ENCODE data around the gene EME2. TPM values are rescaled to one million over a fixed set of nuclear protein-coding genes. Genes with fewer than 3 reads are reported as not detected.

Gene EME2
- total and polyA plus RNA-seq, 2 of the 13 experiments (the other 11 are each of a cell fraction or from before 2014, with no cell fraction given), result 4.4 to 7.6 TPM

- Histone ChIP-seq H3K27me3 (ENCODE audit: control insufficient read depth in 1 of 2, insufficient read depth in 2 of 2, low read length in 2 of 2) (no peaks in the 10 kb centered on the region; a peak in 2 of 5 replicates), H3K4me1 (ENCODE audit: insufficient read depth, low read length) (peaks cover 12% of the 10 kb centered on the region), H3K36me3 (replicated peaks in 1 of 2; ENCODE audit: control insufficient read depth in 1 of 2, insufficient read depth in 2 of 2, low read length in 2 of 2) (peaks cover 6 to 21% of the 10 kb centered on the region in 2 experiments; a peak in 4 of 5 replicates), H3K79me2 (ENCODE audit: insufficient read depth, low read length) (peaks cover 30% of the 10 kb centered on the region), H3K4me3 (replicated peaks in 1 of 3; ENCODE audit: insufficient read depth in 1 of 3, low read depth in 2 of 3, low read length in 3 of 3) (peak overlapping the region; percentile 94 to 96 (median 95)), H2AFZ (ENCODE audit: low read length) (no peak overlapping the region), H3K9ac (ENCODE audit: insufficient read depth, low read depth, low read length) (peak overlapping the region; percentile 99; the same call in 1 of the 2 replicates), H4K20me1 (ENCODE audit: insufficient read depth, low read length) (no peaks in the 10 kb centered on the region), H3K9me3 (ENCODE audit: low read length) (no peaks in the 10 kb centered on the region), H3K4me2 (ENCODE audit: low read depth, low read length) (peak overlapping the region; percentile 91), H3K27ac (ENCODE audit: extremely low read length, insufficient read depth, low read length) (peak overlapping the region; percentile 90)
- no peak for TF ChIP-seq ZNF639 (CRISPR knock-in tag; conservative IDR thresholded peaks at IDR 0.05)
- TF ChIP-seq NFIB (CRISPR knock-in tag; IDR thresholded peaks at IDR 0.05; ENCODE audit: borderline replicate concordance), result 0 out of 2 replicates have a peak, but pooled peaks have one; percentile 78
- WGBS (ENCODE audit: low lambda C conversion rate), result no CpG with 5 or more reads among the region's 7 CpGs
- POLR2A ChIA-PET, result interaction anchor here (1.0 to 3.8 kb wide), 4 partner anchors 8 to 53 kb away, joined by 4 to 23 read pairs (median 7); partner anchors contain the start of genes FAHD1, IGFALS, NUBP2 and SPSB3
- CTCF ChIA-PET (ENCODE audit: low intra/inter-chr PET ratio, low total read pairs), result interaction anchor here (2.2 kb wide), 1 partner anchor 49 kb away, joined by 9 read pairs; no protein-coding TSS in a partner anchor
- in situ Hi-C loops (cut with HindIII; ENCODE audit: extremely low pct_ligation_motif_present, low pct_unique_long_range_greater_than_20kb) (no loop called here), intact Hi-C loops (cut with micrococcal nuclease; ENCODE audit: unreplicated experiment) (loop anchor here (5.0 kb wide), 1 partner anchor 38 kb away; no protein-coding TSS in a partner anchor)
- DNase-seq (ENCODE audit: low spot score) (no peak), FAIRE-seq (no peak), ATAC-seq (no peak)
- BruUV-seq (replicated peaks), result no TSS peak
Measured at GRCh38 chr16:1774448-1774780, 1.8 kb downstream of the EME2 start.

DNA sequence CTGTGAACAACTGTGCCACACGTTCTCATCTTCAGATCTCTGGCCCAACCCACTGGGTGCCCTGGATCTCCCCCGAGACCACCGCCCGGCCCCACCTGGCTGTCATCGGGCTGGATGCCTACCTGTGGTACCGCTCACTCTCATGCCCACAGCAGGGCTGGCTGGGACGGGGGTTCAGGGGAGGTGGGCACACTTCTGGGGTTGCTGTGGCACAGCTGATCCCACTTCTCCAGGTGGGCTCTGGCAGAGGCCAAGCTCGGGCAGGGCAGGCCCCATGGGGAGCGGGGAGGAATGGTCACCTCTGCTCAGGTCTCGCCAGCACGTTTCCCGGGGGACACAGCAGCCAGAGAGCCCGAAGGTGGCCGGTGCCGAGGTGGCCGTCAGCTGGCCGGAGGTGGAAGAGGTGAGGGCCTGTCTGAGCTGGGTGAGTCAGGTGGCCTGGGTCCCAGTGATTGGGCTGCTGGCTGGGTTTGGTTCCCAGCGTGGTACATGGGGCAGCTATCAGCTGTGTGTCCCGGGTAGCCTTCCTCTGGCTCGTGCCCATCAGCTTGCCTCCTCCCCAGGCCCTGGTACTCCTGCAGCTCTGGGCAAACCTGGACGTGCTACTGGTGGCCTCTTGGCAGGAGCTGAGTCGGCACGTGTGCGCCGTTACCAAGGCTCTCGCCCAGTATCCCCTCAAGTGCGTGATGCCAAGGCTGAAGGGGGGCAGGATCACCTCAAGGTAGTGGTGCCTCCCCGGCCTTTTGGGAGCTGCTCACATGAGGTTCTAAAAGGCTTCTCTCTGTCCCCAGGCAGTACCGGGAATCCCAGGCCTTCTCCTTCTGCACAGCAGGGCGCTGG lies 2.6 kb downstream of the EME2 start:
- no peaks in the 10 kb centered on the region for H3K9me3 ChIP-seq (ENCODE audit: low read length)
- no peak overlapping the region for H3K27ac ChIP-seq (ENCODE audit: extremely low read length, insufficient read depth, low read length)
- no peak overlapping the region for H2AFZ ChIP-seq (ENCODE audit: low read length)
- in situ Hi-C loops (cut with HindIII; ENCODE audit: extremely low pct_ligation_motif_present, low pct_unique_long_range_greater_than_20kb) (no loop called here), intact Hi-C loops (cut with micrococcal nuclease; ENCODE audit: unreplicated experiment) (no loop called here)
- peak overlapping the region; percentile 91; the same call in 1 of the 2 replicates for H3K4me2 ChIP-seq (ENCODE audit: low read depth, low read length)
- 0 out of 4 replicates have a peak, but pooled peaks of 1 of the 2 experiments have one; percentile 20 for TF ChIP-seq POLR2A (IDR thresholded peaks at IDR 0.05; ENCODE audit: insufficient read depth in 1 of 2, low read depth in 2 of 2, low read length in 2 of 2)
- TF ChIP-seq, protein P1, sequence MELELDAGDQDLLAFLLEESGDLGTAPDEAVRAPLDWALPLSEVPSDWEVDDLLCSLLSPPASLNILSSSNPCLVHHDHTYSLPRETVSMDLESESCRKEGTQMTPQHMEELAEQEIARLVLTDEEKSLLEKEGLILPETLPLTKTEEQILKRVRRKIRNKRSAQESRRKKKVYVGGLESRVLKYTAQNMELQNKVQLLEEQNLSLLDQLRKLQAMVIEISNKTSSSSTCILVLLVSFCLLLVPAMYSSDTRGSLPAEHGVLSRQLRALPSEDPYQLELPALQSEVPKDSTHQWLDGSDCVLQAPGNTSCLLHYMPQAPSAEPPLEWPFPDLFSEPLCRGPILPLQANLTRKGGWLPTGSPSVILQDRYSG (CRISPR knock-in tag; IDR thresholded peaks at IDR 0.05), result no peak
- no peak overlapping the region; a peak in 1 of 6 replicates for H3K4me3 ChIP-seq (replicated peaks in 1 of 3; ENCODE audit: insufficient read depth in 1 of 3, low read depth in 2 of 3, low read length in 3 of 3)
- peaks cover 5 to 16% of the 10 kb centered on the region in 2 experiments; a peak in 4 of 5 replicates for H3K36me3 ChIP-seq (replicated peaks in 1 of 2; ENCODE audit: control insufficient read depth in 1 of 2, insufficient read depth in 2 of 2, low read length in 2 of 2)
- no peak for DNase-seq (ENCODE audit: low spot score)
- no TSS peak for BruUV-seq (replicated peaks)
- H3K27me3 ChIP-seq (ENCODE audit: control insufficient read depth in 1 of 2, insufficient read depth in 2 of 2, low read length in 2 of 2), result no peaks in the 10 kb centered on the region; a peak in 2 of 5 replicates
- no peak for FAIRE-seq
- H3K79me2 ChIP-seq (ENCODE audit: insufficient read depth, low read length), result peaks cover 30% of the 10 kb centered on the region
- H3K4me1 ChIP-seq (ENCODE audit: insufficient read depth, low read length), result peaks cover 12% of the 10 kb centered on the region
- ChIA-PET POLR2A (interaction anchor here (1.1 to 3.8 kb wide), 3 partner anchors 8 to 49 kb away, joined by 4 to 23 read pairs (median 10); partner anchors contain the start of genes IGFALS, NUBP2 and SPSB3), CTCF (ENCODE audit: low intra/inter-chr PET ratio, low total read pairs) (no interaction called here)
- WGBS (ENCODE audit: low lambda C conversion rate), result 97% methylated on average over 24 of the region's 30 CpGs
- ATAC-seq, result no peak
- H4K20me1 ChIP-seq (ENCODE audit: insufficient read depth, low read length), result no peaks in the 10 kb centered on the region
- H3K9ac ChIP-seq (ENCODE audit: insufficient read depth, low read depth, low read length), result no peak overlapping the region

Measured in HepG2 (cell line).